UCSD-AML1 (cell line): ENCODE measurements around the gene OPTN.
A peak's percentile ranks its signal among the peaks of the same experiment; 100 is the strongest.
"Not testable (repeated sequence)": the region's sequence is repeated elsewhere in the genome, so short reads cannot be mapped to it uniquely, and the experiment has no call there.

Experiments
- DNase-seq: peaks from one replicate; lab custom pipeline; 2025; ENCODE audit not compliant: unreplicated experiment; lab: John Stamatoyannopoulos, UW

Gene OPTN

GRCh38 chr10:13118784-13119410 lies 18.9 kb downstream of the OPTN start:
- DNase-seq, result no peak

DNA sequence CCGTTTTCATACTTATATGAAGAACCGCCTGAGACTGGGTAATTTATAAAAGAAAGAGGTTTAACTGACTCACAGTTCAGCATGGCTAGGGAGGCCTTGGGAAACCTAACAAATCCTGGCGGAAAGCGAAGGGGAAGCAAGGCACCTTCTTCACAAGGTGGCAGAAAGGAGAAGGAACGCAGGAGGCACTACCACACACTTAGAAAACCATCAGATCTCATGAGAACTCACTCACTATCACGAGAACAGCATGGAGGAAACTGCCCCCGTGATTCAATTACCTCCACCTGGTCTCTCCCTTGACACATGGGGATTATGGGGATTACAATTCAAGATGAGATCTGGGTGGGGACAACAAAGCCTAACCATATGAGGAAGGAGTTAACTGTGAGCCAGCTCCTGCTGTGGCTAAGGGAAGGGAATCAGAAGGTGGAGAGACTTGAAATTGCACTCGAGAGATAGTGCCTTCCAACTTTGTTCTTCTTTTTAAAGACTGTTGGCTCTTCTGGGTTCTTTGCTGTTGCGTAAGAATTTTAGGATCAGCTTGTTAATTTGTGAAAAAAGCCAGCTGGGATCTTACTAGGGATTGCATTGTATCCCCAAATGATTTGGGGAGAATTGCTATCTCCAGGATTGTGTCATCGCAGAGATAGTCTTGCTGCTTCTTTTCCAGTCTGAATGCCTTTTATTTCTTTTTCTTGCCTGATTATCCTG lies 21.0 kb downstream of the OPTN start:
- no peak for DNase-seq

DNA sequence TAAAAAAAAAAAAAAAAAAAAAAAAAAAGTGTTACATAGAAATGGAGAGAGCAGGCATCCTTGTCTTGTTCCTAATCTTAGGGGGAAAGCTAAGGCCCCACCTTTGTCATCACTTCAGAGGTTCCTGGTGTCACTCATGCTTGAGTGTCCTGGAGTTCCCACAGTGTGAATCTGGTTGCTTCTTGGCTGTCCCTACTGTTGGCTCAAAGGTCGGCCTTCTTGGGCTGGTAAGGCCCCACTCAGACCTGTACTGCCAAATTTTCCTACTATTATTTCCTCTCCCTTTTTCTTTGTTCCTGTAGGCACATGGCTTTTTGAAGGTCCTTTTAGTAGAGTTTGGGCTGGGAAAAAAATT lies 21.5 kb downstream of the OPTN start:
- DNase-seq, result no peak

- no peak for DNase-seq
Measured at GRCh38 chr10:13136651-13137050, 36.7 kb downstream of the OPTN start.

- DNase-seq, result no peak
Measured at GRCh38 chr10:13139150-13139549, 39.2 kb downstream of the OPTN start.

GRCh38 chr10:13139676-13140075 lies 39.7 kb downstream of the OPTN start:
- no peak for DNase-seq

- DNase-seq, result no peak
Measured at GRCh38 chr10:13140627-13141190, 40.7 kb downstream of the OPTN start.

GRCh38 chr10:13143766-13144165 lies 43.8 kb downstream of the OPTN start:
- DNase-seq, result no peak

- no peak for DNase-seq
Measured at GRCh38 chr10:13144814-13145213, 44.9 kb downstream of the OPTN start.

DNA sequence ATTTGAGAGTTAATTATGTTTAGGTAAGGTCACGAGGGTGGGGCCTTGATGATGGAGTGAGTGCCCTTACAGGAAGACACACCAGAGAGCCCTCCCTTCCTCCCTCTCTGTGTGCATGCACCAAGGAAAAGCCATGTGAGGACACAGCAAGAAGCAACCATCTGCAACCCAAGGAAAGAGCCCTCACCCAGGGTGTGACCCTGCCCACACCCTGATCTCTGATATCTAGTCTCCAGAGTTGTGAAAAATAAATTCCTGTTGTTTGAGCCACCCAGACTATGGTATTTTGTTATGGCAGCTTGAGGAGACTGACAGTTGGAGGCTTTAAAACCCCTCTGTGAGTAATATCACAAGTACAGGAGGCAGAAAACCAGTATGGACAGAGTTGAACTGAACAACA lies 46.4 kb downstream of the OPTN start:
- no peak for DNase-seq

GRCh38 chr10:13147161-13147560 lies 47.2 kb downstream of the OPTN start:
- DNase-seq, result no peak

- DNase-seq, result no peak
Measured at GRCh38 chr10:13152296-13152695, 52.3 kb downstream of the OPTN start.

DNA sequence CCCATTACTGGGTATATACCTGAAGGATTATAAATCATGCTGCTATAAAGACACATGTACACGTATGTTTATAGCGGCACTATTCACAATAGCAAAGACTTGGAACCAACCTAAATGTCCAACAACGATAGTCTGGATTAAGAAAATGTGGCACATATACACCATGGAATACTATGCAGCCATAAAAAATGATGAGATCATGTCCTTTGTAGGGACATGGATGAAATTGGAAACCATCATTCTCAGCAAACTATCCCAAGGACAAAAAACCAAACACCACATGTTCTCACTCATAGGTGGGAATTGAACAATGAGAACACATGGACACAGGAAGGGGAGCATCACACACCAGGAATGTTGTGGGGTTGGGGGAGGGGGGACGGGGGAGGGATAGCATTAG lies 55.9 kb downstream of the OPTN start:
- DNase-seq, result not testable (repeated sequence)

- no peak for DNase-seq
Measured at GRCh38 chr10:13158401-13158800, 58.4 kb downstream of the OPTN start.

GRCh38 chr10:13160934-13161856 lies 61.2 kb downstream of the OPTN start, which contains the start of gene MCM10:
Gene MCM10 (plus strand): TSS chr10:13161558. CDS start chr10:13164203, 2,645 bp downstream.
- peak; percentile 97 for DNase-seq

DNA sequence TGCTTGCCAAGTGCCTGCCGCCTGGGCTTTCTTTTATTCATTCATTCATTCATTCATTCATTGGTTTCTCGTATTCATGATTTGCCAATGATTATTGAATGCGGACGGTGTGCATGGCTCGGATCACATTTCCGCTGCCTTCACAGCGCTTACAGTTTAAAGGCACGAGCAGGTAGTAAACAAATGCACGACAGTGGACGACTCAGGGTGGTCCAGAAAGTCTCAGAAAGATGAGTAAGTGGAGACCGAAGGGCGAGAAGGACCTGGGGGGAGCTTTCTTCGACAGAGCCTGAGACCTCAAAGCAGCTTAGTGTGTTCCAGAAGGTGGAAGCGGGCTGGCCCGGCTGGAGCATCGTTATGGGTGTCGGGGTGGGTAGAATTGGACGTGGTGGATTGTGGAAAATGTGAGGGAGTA lies 61.9 kb downstream of the OPTN start:
- peak; percentile 33 for DNase-seq

- DNase-seq, result no peak
Measured at GRCh38 chr10:13163859-13164258, 63.9 kb downstream of the OPTN start.

DNA sequence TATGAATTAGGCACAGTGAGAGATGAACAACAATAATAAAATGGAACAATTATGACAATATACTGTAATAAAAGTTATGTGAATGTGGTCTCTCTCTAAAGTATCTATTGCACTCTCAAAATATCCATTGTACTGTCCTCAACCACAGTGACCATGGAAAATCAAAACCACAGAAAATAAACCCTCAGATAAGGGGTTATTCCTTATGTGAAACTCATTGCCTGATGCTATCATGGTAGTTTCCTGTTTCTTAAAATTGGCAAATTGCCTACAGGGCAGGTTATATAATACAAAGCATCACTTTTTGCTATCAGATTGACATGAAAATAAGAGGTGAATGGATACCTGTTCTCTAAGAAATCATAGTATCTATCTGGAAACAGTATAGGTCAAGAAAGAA lies 65.2 kb downstream of the OPTN start:
- no peak for DNase-seq

DNA sequence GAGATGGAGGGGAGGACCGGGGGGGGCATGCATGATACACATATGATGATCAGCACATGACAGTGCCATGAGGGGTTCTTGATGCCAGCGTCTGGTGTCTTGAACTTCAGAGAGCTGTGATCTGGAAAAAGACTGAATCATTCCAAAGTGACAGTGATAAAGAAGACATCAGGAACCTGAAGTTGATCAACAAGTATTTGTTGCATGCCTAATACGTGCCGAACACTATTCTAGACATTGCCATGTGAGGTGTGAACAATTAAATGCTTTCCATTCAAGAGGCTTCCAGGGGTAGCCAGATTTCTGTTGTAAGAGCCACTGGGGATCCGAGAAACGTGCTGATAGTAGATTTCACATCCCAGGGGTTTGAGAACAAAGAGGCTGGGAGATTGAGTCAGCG lies 67.6 kb downstream of the OPTN start:
- no peak for DNase-seq

- no peak for DNase-seq
Measured at GRCh38 chr10:13168781-13169180, 68.8 kb downstream of the OPTN start.

GRCh38 chr10:13173616-13174015 lies 73.7 kb downstream of the OPTN start:
- DNase-seq, result no peak
